KBM-7 (cell line): ENCODE data around the gene MYADML2.
A peak's percentile ranks its signal among the peaks of the same experiment; 100 is the strongest.

Experiments used
- DNase-seq: peaks from one replicate; pipeline ENCODE4 v3.0.0-alpha.2; 2015
- in situ Hi-C: fragments of 300-500 bp; cut with MboI; formaldehyde crosslinking; loops from 2 replicates; pipeline ENCODE4 v1.14.3; 2020; ENCODE audit warnings: low sequenced_read_pairs, low pct_unique_long_range_greater_than_20kb, mixed read lengths

Gene MYADML2

DNA sequence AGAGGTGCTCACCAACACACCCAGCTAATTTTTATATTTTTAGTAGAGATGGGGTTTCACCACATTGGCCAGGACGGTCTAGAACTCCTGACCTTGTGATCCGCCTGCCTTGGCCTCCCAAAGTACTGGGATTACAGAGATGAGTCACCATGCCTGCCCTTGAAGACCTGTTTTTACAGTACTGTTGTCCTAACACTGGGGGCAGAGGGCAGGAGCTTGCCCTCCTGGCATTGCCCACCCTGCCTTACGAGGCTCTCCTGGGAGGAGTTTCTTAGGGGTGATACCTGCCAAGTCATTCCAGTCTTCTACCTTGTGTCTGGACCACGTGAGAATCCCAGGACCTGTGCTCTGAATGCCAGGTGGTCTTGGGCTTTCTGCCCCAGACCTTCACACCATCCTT, 33.1 kb upstream of the MYADML2 start:
- DNase-seq, result no peak
- in situ Hi-C loops, result no loop called here

DNA sequence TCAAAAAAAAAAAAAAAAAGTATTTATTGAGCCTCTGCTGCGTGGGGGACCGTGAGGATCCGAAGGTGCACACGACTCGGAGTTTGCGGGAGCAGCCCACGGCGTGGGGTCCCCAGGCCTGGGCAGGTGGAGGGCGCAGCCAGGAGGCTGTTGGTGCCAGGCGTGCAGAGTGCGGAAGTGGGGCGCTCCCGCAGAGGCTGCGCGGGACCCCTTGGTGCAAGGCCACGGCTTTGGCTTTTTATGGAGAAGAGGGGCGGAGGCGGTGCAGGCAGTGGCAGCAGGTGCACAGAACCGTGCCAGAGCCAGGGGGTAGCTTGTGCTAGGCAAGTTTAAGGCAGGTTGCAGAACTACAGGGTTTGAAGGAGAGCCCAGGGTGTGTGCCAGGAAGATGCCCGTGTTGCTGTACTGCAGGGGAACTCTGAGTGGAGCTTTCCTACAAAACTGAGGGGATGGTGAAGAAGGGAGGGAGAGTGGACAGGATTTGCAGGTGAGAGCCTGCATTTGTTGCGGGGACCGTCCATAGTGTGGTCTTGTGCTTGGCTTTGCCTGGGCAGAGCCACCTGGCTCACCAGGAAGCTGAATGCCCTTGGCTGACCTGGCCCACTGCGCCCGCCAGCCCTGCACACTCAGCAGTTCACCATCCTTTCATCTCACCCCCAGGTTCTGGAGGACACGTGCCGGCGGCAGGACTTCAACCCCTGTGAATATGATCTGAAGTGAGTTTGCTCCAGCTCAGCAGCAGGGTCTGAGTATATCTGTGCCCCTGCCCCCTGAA, 31.7 kb upstream of the MYADML2 start:
- no peak for DNase-seq
- in situ Hi-C loops, result no loop called here

- DNase-seq, result peak; percentile 84
- in situ Hi-C loops, result no loop called here
These were observed 30.3 kb upstream of the MYADML2 start, which contains the start of gene ASPSCR1 for GRCh38 chr17:81977211-81977808. Gene ASPSCR1 (plus strand): TSS chr17:81977629. CDS start chr17:81977647, 18 bp downstream.

GRCh38 chr17:81976332-81977210, 29.5 kb upstream of the MYADML2 start:
- DNase-seq, result peak; percentile 35
- in situ Hi-C loops, result no loop called here

- DNase-seq, result no peak
- in situ Hi-C loops, result no loop called here
These were observed 26.4 kb upstream of the MYADML2 start for GRCh38 chr17:81973432-81973831.

DNA sequence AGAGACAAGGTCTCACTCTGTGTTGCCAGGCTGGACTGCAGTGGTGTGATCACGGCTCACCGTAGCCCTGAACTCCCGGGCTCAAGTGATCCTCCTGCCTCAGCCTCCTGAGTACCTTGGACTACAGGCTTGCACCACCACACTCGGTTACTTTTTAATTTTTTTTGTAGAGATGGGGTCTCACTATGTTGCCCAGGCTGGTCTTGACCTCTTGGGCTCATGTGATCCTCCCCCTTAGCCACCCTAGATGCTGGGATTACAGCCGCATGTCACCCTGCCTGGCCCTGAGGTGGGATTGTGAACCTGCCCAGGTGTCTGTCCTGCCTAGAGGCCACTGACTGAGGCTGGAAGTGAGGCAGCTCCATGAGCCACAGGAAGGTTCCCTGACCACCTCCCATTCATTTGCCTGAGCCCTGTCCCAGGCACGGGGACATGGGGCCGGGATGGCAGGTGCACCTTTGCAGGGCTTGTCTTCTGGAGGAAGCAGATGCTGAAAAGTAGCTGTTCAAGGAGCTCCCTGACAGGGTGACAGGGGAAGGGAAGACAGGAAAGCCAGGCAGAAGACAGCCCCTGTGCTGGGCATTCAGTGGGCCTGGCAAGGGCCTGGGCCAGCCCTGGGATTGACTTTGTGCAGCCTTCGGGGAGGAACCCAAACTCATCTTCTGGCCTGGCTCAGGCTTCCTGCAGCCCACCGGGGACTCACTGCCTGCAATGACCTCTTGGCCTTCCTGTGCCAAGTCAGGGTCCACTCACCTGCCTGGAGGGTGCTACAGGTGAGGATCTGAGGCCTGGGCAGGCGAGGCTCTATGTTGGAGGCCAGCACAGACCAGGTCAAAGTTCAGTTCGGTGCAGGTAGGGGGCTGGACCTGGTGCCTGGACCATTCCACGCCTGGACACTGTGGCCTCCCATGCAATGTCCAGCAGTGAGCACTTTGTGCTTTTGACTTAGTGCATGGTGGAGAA, 22.1 kb upstream of the MYADML2 start:
- no peak for DNase-seq
- in situ Hi-C loops, result no loop called here

- DNase-seq, result no peak
- in situ Hi-C loops, result no loop called here
These were observed 21.3 kb upstream of the MYADML2 start for GRCh38 chr17:81968396-81968745.

DNA sequence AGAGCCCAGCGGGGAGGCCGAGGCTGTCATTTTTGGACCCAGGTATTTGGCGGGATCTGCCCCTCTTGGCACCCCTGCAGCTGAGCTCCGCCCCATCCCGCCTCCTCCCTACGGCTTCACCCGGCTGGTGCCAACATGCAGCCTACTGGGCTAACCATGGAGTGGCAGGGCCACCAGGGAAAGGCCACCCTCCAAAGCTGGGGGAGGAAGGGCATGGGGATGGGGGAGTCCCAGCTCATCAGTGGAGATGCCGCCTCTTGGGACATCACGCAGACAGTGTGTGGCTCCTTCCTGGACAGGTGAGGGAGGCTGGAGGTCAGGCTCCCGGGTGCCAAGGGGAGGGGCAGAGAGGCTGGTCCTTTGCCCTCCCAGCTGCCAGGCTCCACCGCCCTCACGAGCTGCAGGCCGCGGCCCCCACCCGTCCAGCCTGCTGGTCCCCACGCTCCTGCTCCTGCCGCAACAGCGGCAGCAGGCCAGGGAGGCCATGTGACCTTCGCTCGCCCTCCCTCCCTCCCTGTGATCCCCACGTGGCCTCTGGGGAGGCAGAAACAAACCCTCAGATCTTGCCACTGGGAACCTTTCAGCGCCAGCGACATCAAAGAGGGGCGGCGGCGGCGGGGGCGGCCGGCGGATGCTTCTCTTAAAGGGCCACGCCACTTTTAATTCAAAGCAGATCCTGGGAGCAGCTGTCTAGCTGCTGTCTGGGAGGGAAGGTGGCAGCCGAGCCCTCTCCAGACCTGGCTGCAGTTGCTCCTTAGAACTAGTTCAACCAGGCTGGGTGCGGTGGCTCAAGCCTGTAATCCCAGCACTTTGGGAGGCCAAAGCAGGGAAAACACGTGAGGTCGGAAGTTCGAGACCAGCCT, 20.7 kb upstream of the MYADML2 start:
- DNase-seq, result peak; percentile 25
- in situ Hi-C loops, result no loop called here

DNA sequence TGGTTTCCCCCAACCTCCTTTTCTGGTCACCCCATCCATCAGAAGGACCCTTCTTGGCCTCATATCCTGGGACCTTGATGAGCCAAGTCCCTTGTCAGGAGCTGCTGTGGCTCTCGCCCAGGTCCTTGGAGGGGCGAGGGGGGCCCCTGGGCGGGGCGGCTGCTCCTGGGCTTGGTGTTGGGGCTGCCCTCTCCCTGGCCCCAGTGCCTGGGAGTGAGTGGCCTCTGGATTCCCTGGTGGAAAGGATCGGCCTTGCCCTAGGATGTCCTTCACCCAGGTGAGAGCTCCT, 20.2 kb upstream of the MYADML2 start:
- in situ Hi-C loops, result no loop called here

DNA sequence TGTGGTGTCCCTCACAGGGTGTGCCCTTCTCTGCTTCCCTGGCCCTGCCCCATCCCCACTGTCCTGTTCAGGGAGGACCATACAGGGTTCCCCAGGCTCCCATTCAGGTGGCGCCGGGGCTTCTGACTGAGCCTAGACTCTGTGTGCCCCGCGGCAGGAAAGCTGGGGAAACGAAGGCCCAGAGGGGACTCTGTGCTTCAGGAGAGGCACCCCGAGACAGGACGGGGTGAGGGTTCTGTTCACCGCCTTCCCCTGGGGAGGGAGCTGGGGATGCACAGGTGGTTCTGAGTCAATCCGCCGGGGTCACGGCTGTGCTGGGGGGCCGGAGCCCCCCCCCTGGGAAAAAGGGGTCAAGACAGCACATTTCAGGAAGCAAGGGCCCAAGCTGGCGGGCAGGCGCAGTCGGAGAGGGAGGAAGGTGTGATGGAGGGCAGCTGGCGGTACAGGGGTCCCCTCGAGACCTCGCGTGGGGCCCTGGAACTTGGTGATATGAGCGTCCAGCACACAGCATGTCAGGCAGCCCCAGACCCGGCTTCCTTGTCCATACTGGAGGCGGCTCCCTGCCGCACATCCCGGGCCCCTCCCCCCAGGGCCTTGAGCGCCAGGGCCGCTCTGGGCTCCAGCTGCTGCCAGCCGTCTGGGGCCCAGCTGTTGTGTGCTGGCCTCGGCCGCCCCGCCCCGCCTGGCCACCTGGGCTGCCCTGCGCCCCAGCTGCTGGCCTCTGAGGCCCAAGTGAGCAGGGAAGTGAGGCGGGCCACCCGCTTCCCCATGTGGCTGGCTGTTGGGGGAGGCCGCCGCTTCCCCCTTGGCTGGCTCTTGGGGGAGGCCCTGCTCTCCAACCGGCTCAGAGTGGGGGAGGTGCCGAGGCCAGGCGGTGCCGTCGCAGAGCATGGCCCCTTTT, 19.6 kb upstream of the MYADML2 start:
- in situ Hi-C loops, result no loop called here
- DNase-seq, result peak; percentile 66

More for the DNA sequence above, 20.2 kb upstream of the MYADML2 start:
- no peak for DNase-seq

- no peak for DNase-seq
- in situ Hi-C loops, result no loop called here
These were observed 17.2 kb upstream of the MYADML2 start for GRCh38 chr17:81964081-81964849.

GRCh38 chr17:81962499-81963441, 15.7 kb upstream of the MYADML2 start:
- in situ Hi-C loops, result no loop called here
- no peak for DNase-seq

- DNase-seq, result no peak
- in situ Hi-C loops, result no loop called here
These were observed 14.8 kb upstream of the MYADML2 start for GRCh38 chr17:81961521-81962498.

DNA sequence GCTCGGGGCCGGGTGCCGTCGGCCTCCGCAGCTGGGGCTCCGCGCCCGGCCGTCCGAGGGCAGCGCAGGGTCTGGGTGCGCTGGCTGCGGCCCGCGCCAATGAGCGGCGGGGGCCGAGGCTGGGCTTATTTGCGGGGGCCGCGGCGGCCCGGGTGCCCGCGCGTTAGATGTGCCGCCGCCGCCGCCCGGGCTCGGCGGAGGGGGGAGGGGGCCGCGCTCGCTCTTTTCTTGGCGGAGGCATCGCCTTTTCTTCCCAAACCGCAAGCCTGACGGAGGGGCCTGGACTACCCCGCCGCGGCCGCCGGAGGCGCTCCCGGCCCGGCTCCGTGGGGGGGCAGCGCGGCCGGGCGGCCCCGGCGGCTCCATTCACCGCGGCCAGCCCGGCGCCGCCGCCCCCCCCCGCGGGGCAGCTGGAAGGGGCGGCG, 14.1 kb upstream of the MYADML2 start, which contains the start of gene NOTUM:
Gene NOTUM, minus strand, starts transcription at position 101 of the 425 bp plus-strand sequence. CDS start 278 bp downstream, outside the sequence.
- in situ Hi-C loops, result no loop called here
- DNase-seq, result no peak
